ENCODE data around the gene ZNF814. TPM values are rescaled to one million over a fixed set of nuclear protein-coding genes. Genes with fewer than 3 reads are reported as not detected.
A peak's percentile ranks its signal among the peaks of the same experiment; 100 is the strongest.

ZNF814 gene
- total RNA-seq, 1 donor from 2014 or later, result 12.3 TPM

DNA sequence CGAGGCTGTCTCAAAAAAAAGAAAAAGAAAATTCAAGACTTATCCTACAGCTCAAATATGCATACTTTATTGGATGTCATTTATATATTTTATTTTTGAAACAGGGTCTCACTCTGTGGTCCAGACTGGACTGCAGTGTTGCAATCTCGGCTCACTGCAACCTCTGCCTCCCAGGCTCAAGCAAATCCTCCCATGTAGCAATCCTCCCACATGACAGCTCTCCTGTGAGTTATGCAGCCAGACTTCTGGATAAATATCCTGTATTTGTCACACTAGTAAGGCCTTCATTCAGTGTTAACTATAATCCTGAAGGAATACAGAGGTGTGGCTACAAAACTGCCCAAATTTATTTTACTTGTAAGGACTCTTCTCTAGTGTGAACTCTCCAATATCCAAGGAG is 81.3 kb downstream of the ZNF814 start:
- TF ChIP-seq, protein P1, sequence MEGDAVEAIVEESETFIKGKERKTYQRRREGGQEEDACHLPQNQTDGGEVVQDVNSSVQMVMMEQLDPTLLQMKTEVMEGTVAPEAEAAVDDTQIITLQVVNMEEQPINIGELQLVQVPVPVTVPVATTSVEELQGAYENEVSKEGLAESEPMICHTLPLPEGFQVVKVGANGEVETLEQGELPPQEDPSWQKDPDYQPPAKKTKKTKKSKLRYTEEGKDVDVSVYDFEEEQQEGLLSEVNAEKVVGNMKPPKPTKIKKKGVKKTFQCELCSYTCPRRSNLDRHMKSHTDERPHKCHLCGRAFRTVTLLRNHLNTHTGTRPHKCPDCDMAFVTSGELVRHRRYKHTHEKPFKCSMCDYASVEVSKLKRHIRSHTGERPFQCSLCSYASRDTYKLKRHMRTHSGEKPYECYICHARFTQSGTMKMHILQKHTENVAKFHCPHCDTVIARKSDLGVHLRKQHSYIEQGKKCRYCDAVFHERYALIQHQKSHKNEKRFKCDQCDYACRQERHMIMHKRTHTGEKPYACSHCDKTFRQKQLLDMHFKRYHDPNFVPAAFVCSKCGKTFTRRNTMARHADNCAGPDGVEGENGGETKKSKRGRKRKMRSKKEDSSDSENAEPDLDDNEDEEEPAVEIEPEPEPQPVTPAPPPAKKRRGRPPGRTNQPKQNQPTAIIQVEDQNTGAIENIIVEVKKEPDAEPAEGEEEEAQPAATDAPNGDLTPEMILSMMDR (IDR thresholded peaks at IDR 0.05), result no peak
- ATAC-seq (no peak), DNase-seq (no peak)
- Histone ChIP-seq H3K36me3 (peaks cover 26% of the 10 kb centered on the region), H3K27me3 (no peaks in the 10 kb centered on the region), H3K9me3 (no peaks in the 10 kb centered on the region), H3K4me3 (no peak overlapping the region), H3K4me1 (peaks cover 22% of the 10 kb centered on the region), H3K27ac (no peak overlapping the region)
- intact Hi-C loops (cut with DNase I), result no loop called here

DNA sequence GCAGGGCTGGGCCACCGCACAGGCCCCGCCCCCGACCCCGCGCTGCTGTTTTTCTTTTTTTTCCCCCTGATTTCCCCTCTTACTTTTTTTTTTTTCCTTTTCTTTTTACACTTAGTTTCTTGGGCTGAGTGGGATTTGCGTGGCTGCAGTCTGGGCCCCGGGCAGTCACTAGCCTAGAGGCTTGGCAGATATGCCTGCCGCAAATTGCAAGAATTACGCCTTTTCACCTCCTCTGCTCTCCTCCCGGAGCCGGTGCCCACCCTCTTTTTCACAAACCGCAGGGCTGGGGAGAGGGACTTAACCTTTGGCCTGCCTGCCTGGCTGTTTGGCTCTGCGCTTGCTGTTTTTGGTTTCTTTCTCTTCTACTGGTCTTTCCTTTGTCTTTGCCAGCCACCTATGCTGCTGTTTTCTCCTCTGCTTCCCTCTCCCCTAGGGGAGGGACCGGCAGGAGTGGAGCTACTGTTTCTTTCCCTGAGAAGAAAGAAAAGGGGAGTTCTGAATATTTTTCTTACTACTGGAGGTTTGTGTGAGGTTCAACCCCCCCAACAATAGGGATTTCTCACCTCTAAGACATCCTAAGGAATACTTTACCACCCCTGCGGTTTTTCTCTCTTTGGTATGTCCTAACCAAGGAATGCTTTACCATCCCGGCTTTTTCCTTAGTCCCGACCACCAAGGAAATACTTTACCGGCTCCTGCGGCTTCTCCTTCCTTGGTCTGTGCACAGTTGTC is 85.1 kb downstream of the ZNF814 start:
- DNase-seq (peak; percentile 63), ATAC-seq (peak; percentile 64)
- H3K4me1 ChIP-seq, result peaks cover 20% of the 10 kb centered on the region
- TF ChIP-seq, protein P1 (IDR thresholded peaks at IDR 0.05), result no peak
- intact Hi-C loops (cut with DNase I), result no loop called here
- H3K27ac ChIP-seq, result peak overlapping the region; percentile 80
- H3K36me3 ChIP-seq, result peaks cover 12% of the 10 kb centered on the region
- H3K9me3 ChIP-seq, result no peaks in the 10 kb centered on the region
- H3K27me3 ChIP-seq, result no peaks in the 10 kb centered on the region
- peak overlapping the region; percentile 56 for H3K4me3 ChIP-seq

DNA sequence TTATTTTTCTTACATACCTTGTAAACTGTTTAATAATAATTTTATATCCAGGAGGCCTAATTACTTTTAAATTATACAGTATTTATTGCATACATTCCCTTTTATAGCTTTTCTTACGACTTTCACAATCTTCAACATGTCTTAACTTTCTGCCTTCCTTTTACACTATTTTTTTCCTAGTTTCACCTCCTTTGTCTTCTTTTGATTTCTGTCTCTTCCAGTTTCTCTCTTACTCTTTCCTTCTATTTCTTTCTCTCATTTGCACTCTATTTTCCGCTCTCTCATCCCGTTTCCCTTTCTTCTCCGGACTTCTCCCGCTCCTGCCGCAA is 85.6 kb downstream of the ZNF814 start:
- DNase-seq, result no peak
- TF ChIP-seq, protein P1 (IDR thresholded peaks at IDR 0.05), result no peak
- intact Hi-C loops (cut with DNase I), result no loop called here
- H3K4me1 ChIP-seq, result peaks cover 20% of the 10 kb centered on the region
- H3K27me3 ChIP-seq, result no peaks in the 10 kb centered on the region
- no peaks in the 10 kb centered on the region for H3K9me3 ChIP-seq
- peaks cover 8% of the 10 kb centered on the region for H3K36me3 ChIP-seq
- ATAC-seq, result no peak
- peak overlapping the region; percentile 56 for H3K4me3 ChIP-seq
- H3K27ac ChIP-seq, result peak overlapping the region; percentile 80

DNA sequence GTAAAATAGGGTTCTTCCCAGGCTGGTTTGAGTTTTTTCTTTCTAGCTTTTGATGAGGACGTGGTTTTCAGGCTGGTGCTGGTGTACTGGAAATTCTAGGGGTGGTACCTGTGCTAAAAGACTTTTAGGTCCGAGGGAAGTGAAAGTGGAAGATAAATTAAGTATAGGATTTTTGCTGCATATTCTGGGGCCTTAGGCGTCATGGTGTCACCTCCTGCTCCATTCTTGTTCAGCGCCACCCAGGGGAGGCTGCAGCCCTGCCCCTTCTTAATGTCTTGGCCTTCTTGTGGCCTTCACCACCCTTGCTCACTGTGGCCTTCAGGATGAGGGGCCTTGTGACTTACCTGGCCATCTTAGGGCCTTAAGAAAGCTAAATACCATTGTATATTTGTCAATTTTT is 86.6 kb downstream of the ZNF814 start:
- Histone ChIP-seq H3K27me3 (no peaks in the 10 kb centered on the region), H3K27ac (no peak overlapping the region), H3K36me3 (no peaks in the 10 kb centered on the region), H3K9me3 (no peaks in the 10 kb centered on the region), H3K4me1 (peaks cover 20% of the 10 kb centered on the region), H3K4me3 (no peak overlapping the region)
- DNase-seq, result no peak
- intact Hi-C loops (cut with DNase I), result no loop called here
- TF ChIP-seq, protein P1 (IDR thresholded peaks at IDR 0.05), result no peak
- ATAC-seq, result no peak

DNA sequence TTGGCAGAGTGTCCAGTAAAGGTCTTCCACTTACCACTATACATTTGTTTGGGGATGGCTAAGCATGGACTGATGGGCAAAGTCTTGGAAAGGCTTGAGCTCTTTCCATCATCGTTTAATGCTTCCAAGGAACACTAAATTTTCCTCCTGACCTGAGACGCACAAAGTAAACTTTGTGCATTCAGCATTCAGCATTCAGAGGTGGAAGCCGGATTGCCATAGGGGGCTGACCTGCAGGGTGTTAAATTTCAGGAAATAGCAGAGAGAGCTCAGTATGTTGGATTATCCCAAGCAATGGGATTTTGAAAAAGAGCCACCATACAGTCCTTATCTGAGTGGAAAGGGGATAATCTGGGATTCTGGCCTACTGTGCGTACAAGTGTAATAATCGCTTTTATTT is 88.1 kb downstream of the ZNF814 start:
- TF ChIP-seq, protein P1 (IDR thresholded peaks at IDR 0.05), result no peak
- H3K36me3 ChIP-seq, result peaks cover 8% of the 10 kb centered on the region
- H3K4me1 ChIP-seq, result peaks cover 18% of the 10 kb centered on the region
- no peaks in the 10 kb centered on the region for H3K27me3 ChIP-seq
- no peak for DNase-seq
- H3K9me3 ChIP-seq, result no peaks in the 10 kb centered on the region
- H3K27ac ChIP-seq, result no peak overlapping the region
- H3K4me3 ChIP-seq, result no peak overlapping the region
- intact Hi-C loops (cut with DNase I), result no loop called here
- no peak for ATAC-seq

Other genes starting within 250 kb of the ZNF814 start
- not detected for gene ZSCAN4, start 220.1 kb downstream of the ZNF814 start, total RNA-seq
- gene ZNF551, start 207.1 kb downstream of the ZNF814 start, total RNA-seq, result 5.5 TPM
- 4.5 TPM for gene ZNF154, start 179.8 kb downstream of the ZNF814 start, total RNA-seq
- gene ZNF671, start 161.4 kb downstream of the ZNF814 start, total RNA-seq, result 7.1 TPM
- gene ZNF776, start 142.2 kb downstream of the ZNF814 start, total RNA-seq, result 15.1 TPM
- gene ZNF586, start 119.4 kb downstream of the ZNF814 start, total RNA-seq, result 18.5 TPM
- 10.9 TPM for gene ZNF552, start 74.1 kb downstream of the ZNF814 start, total RNA-seq
- 12.2 TPM for gene ZNF587B, start 58.7 kb downstream of the ZNF814 start, total RNA-seq
- gene ZNF587, start 39.2 kb downstream of the ZNF814 start, total RNA-seq, result 27.3 TPM
- 17.7 TPM for gene ZNF417, start 27.6 kb upstream of the ZNF814 start, total RNA-seq
- gene ZNF418, start 46.4 kb upstream of the ZNF814 start, total RNA-seq, result 5.0 TPM
- 5.8 TPM for gene ZNF256, start 58.7 kb upstream of the ZNF814 start, total RNA-seq
- gene C19orf18, start 85.5 kb upstream of the ZNF814 start, total RNA-seq, result 0.90 TPM
- 15.4 TPM for gene ZNF606, start 113.8 kb upstream of the ZNF814 start, total RNA-seq
- not detected for gene ZSCAN1, start 145.0 kb upstream of the ZNF814 start, total RNA-seq
- 4.1 TPM for gene ZNF135, start 170.2 kb upstream of the ZNF814 start, total RNA-seq
- gene ZSCAN18, start 209.2 kb upstream of the ZNF814 start, total RNA-seq, result 47.3 TPM

Data from upper lobe of right lung (tissue), 1 donor.